Esophagus muscularis mucosa (tissue), 4 donors: ENCODE results near the gene TTC14. TPM values are rescaled to one million over a fixed set of nuclear protein-coding genes. Genes with fewer than 3 reads are reported as not detected.
"Not testable (repeated sequence)": the region's sequence is repeated elsewhere in the genome, so short reads cannot be mapped to it uniquely, and the experiment has no call there.

ENCODE experiments used
- DNase-seq: peaks from one replicate; pipeline ENCODE4 v3.0.0-alpha.2; 2017; ENCODE audit errors: extremely low spot score
- H3K27ac ChIP-seq, 4 donors: fragments of 200-600 bp; sonication (generic); replicated peaks in 1 of 4; 1 replicate in 3 of 4; 2 replicates in 1 of 4; pipeline ENCODE4 v1.5.1; 2016 to 2019; ENCODE audit warnings: mild to moderate bottlenecking in 1 of 4
- H3K27me3 ChIP-seq, 4 donors: fragments of 200-600 bp; sonication (generic); one replicate each; pipeline versions ENCODE4 v1.5.1 to v1.6.0; 2016 to 2019
- H3K36me3 ChIP-seq, 4 donors: fragments of 200-600 bp; sonication (generic); one replicate each; pipeline ENCODE4 v1.5.1; 2016 to 2019
- H3K4me1 ChIP-seq, 4 donors: fragments of 200-600 bp; sonication (generic); one replicate each; pipeline ENCODE4 v1.5.1; 2016 to 2019
- H3K4me3 ChIP-seq, 4 donors: fragments of 200-600 bp; sonication (generic); 1 replicate in 2 of 4; 2 replicates in 2 of 4; pipeline ENCODE4 v1.5.1; 2016 to 2019; ENCODE audit warnings: mild to moderate bottlenecking in 4 of 4, moderate library complexity in 1 of 4
- H3K9me3 ChIP-seq, 4 donors: fragments of 200-600 bp; sonication (generic); 1 replicate in 3 of 4; 2 replicates in 1 of 4; pipeline ENCODE4 v1.5.1; 2016 to 2019
- CTCF ChIP-seq, 3 experiments: fragments of 200-600 bp in 2 of 3; fragments of 450-650 bp in 1 of 3; sonication (generic) in 2 of 3; IDR thresholded peaks; one replicate each; pipeline ENCODE4 v1.5.1; 2017 to 2019; ENCODE audit warnings: antibody characterized with exemption in 3 of 3, mild to moderate bottlenecking in 2 of 3, moderate library complexity in 1 of 3
- EP300 ChIP-seq: sonication (generic); formaldehyde crosslinking; IDR thresholded peaks from one replicate; pipeline ENCODE4 v1.6.1; 2017; ENCODE audit warnings: antibody characterized with exemption
- POLR2A ChIP-seq: fragments of 450-650 bp; IDR thresholded peaks from one replicate; pipeline ENCODE4 v1.6.1; 2017; ENCODE audit warnings: antibody characterized with exemption, moderate library complexity, mild to moderate bottlenecking, low read depth
- POLR2AphosphoS5 ChIP-seq, 2 donors: sonication (generic); formaldehyde crosslinking; IDR thresholded peaks; one replicate each; pipeline ENCODE4 v1.6.1; 2017; ENCODE audit warnings: antibody characterized with exemption in 2 of 2
- WGBS: methylation state at CpG from one replicate; pipeline ENCODE4 v1.1.5; 2018; 5-methylcytosine and 5-hydroxymethylcytosine counted together
- intact Hi-C: fragments of 100-400 bp; cut with DNase I; formaldehyde crosslinking; loops from one replicate; pipeline ENCODE4 v1.15.1; 2023
- total RNA-seq, 4 donors: library from RNA; depleted of rRNA; stranded (reverse); fragments of >200 nt; gene quantifications; one replicate each; pipeline versions ENCODE4 v1.1.0 to v1.2.1, GENCODE V29; 2016

The TTC14 gene
- total RNA-seq, 4 donors from 2014 or later, result 19.7 to 50.8 (median 40.1) TPM

DNA sequence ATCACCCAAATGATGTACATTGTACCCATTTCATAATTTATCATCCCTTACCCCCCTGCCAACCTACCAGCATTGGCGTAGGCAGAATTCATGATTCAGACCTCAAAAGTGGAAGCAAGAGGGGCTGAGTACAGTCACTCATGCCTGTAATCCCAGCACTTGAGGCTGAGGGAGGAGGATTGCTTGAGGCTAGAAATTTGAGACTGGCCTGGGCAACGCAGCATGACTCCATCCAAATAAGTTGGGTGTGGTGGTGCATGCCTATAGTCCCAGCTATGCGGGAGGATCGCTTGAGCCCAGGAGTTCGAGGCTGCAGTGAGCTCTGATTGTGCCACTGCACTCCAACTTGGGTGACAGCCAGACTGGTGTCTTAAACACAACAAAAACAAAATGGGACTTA lies 10.4 kb downstream of the TTC14 start:
- Histone ChIP-seq H3K9me3 (no peaks in the 10 kb centered on the region), H3K27ac (no peak overlapping the region), H3K4me3 (no peak overlapping the region), H3K27me3 (no peaks in the 10 kb centered on the region), H3K36me3 (peaks cover 38 to 65% (median 61%) of the 10 kb centered on the region in 4 donors), H3K4me1 (no peaks in the 10 kb centered on the region)
- intact Hi-C loops, result no loop called here
- 97% methylated on average over 5 of the region's 5 CpGs for WGBS
- no peak for TF ChIP-seq EP300
- TF ChIP-seq CTCF (IDR thresholded peaks at IDR 0.05), result no peak
- TF ChIP-seq POLR2AphosphoS5 (IDR thresholded peaks at IDR 0.05), result no peak
- TF ChIP-seq POLR2A, result no peak
- DNase-seq, result no peak

- Histone ChIP-seq H3K27ac (no peak overlapping the region), H3K4me1 (no peaks in the 10 kb centered on the region), H3K36me3 (peaks cover 7 to 29% (median 25%) of the 10 kb centered on the region in 4 donors), H3K4me3 (no peak overlapping the region), H3K9me3 (no peaks in the 10 kb centered on the region), H3K27me3 (no peaks in the 10 kb centered on the region)
- no peak for DNase-seq
- TF ChIP-seq CTCF (IDR thresholded peaks at IDR 0.05) (no peak), POLR2AphosphoS5 (IDR thresholded peaks at IDR 0.05) (no peak), POLR2A (no peak), EP300 (no peak)
- intact Hi-C loops, result no loop called here
- WGBS, result 52% methylated on average over 3 of the region's 3 CpGs
Measured at GRCh38 chr3:180615954-180616353, 14.0 kb downstream of the TTC14 start.

GRCh38 chr3:180617049-180617448 lies 15.1 kb downstream of the TTC14 start:
- Histone ChIP-seq H3K27me3 (no peaks in the 10 kb centered on the region), H3K36me3 (peaks cover 0 to 18% (median 14%) of the 10 kb centered on the region in 4 donors), H3K4me1 (no peaks in the 10 kb centered on the region), H3K27ac (no peak overlapping the region), H3K4me3 (no peak overlapping the region), H3K9me3 (no peaks in the 10 kb centered on the region)
- DNase-seq, result no peak
- WGBS, result 97% methylated on average over 2 of the region's 2 CpGs
- TF ChIP-seq EP300, result no peak
- intact Hi-C loops, result no loop called here

GRCh38 chr3:180618563-180618962 lies 16.6 kb downstream of the TTC14 start:
- H3K9me3 ChIP-seq, H3K4me1 ChIP-seq, H3K27ac ChIP-seq, H3K36me3 ChIP-seq, H3K4me3 ChIP-seq, DNase-seq, intact Hi-C loops, H3K27me3 ChIP-seq: not testable (repeated sequence)
- WGBS, result 89% methylated on average over 2 of the region's 2 CpGs

GRCh38 chr3:180619723-180620122 lies 17.8 kb downstream of the TTC14 start:
- no peaks in the 10 kb centered on the region for H3K9me3 ChIP-seq
- H3K27me3 ChIP-seq, result no peaks in the 10 kb centered on the region
- intact Hi-C loops, result no loop called here
- no peak overlapping the region for H3K4me3 ChIP-seq
- no peaks in the 10 kb centered on the region for H3K4me1 ChIP-seq
- WGBS, result 67% methylated on average over 2 of the region's 2 CpGs
- H3K36me3 ChIP-seq, result no peaks in the 10 kb centered on the region
- H3K27ac ChIP-seq, result no peak overlapping the region
- DNase-seq, result no peak
- TF ChIP-seq POLR2AphosphoS5 (IDR thresholded peaks at IDR 0.05) (no peak), EP300 (no peak), CTCF (IDR thresholded peaks at IDR 0.05) (no peak), POLR2A (no peak)

- TF ChIP-seq POLR2A (no peak), POLR2AphosphoS5 (IDR thresholded peaks at IDR 0.05) (no peak), EP300 (no peak), CTCF (IDR thresholded peaks at IDR 0.05) (no peak)
Measured at GRCh38 chr3:180624714-180625113, 22.8 kb downstream of the TTC14 start.

More at GRCh38 chr3:180624714-180625113, 22.8 kb downstream of the TTC14 start:
- intact Hi-C loops, result no loop called here
- no peak for DNase-seq
- H3K27ac ChIP-seq, result no peak overlapping the region
- H3K4me1 ChIP-seq, result no peaks in the 10 kb centered on the region
- WGBS, result 97% methylated on average over 2 of the region's 2 CpGs
- H3K4me3 ChIP-seq, result no peak overlapping the region
- H3K27me3 ChIP-seq, result no peaks in the 10 kb centered on the region
- no peaks in the 10 kb centered on the region for H3K36me3 ChIP-seq
- no peaks in the 10 kb centered on the region for H3K9me3 ChIP-seq
